Mucosa of gallbladder (tissue), 1 donor: ENCODE measurements around the gene TCF7L2. TPM values are rescaled to one million over a fixed set of nuclear protein-coding genes. Genes with fewer than 3 reads are reported as not detected.

Source experiments
- DNase-seq: peaks from one replicate; pipeline ENCODE4 v3.0.0-alpha.2; 2020; ENCODE audit warnings: low spot score
- total RNA-seq: library from RNA; stranded (reverse); gene quantifications from one replicate; pipeline ENCODE4 v1.2.1, GENCODE V29; 2021
- donor health status: DM: no; HTN: no; CAD: no.

The TCF7L2 gene
- 35.3 TPM for total RNA-seq

- peak; percentile 96 for DNase-seq
Observed at GRCh38 chr10:112949875-112950507, at the start of gene TCF7L2. Gene TCF7L2, plus strand, starts transcription at chr10:112950247. Its CDS starts 510 bp downstream, at chr10:112950757.

GRCh38 chr10:112902730-112903129 is 47.3 kb upstream of the TCF7L2 start:
- no peak for DNase-seq

GRCh38 chr10:112904000-112904399 is 46.0 kb upstream of the TCF7L2 start:
- no peak for DNase-seq

GRCh38 chr10:112906945-112907344 is 43.1 kb upstream of the TCF7L2 start:
- DNase-seq = no peak

GRCh38 chr10:112907893-112908292 is 42.2 kb upstream of the TCF7L2 start:
- no peak for DNase-seq

- no peak for DNase-seq
Observed at GRCh38 chr10:112911206-112911605, 38.8 kb upstream of the TCF7L2 start.

GRCh38 chr10:112912410-112912928 is 37.6 kb upstream of the TCF7L2 start:
- DNase-seq = no peak

GRCh38 chr10:112913255-112913654 is 36.8 kb upstream of the TCF7L2 start:
- no peak for DNase-seq

- DNase-seq = no peak
Observed at GRCh38 chr10:112913661-112914287, 36.3 kb upstream of the TCF7L2 start.

GRCh38 chr10:112914288-112914952 is 35.6 kb upstream of the TCF7L2 start:
- no peak for DNase-seq

- DNase-seq = peak; percentile 81
Observed at GRCh38 chr10:112915590-112916572, 34.2 kb upstream of the TCF7L2 start.

- DNase-seq = no peak
Observed at GRCh38 chr10:112917681-112918080, 32.4 kb upstream of the TCF7L2 start.

GRCh38 chr10:112918771-112919170 is 31.3 kb upstream of the TCF7L2 start:
- DNase-seq = no peak

GRCh38 chr10:112919721-112920120 is 30.3 kb upstream of the TCF7L2 start:
- no peak for DNase-seq

GRCh38 chr10:112926906-112927688 is 22.9 kb upstream of the TCF7L2 start:
- DNase-seq = no peak

GRCh38 chr10:112927980-112928379 is 22.1 kb upstream of the TCF7L2 start:
- no peak for DNase-seq

- DNase-seq = no peak
Observed at GRCh38 chr10:112932658-112933057, 17.4 kb upstream of the TCF7L2 start.

GRCh38 chr10:112934193-112934592 is 15.9 kb upstream of the TCF7L2 start:
- no peak for DNase-seq

GRCh38 chr10:112938808-112939482 is 11.1 kb upstream of the TCF7L2 start:
- no peak for DNase-seq

- DNase-seq = no peak
Observed at GRCh38 chr10:112945811-112946210, 4.2 kb upstream of the TCF7L2 start.
